Body of pancreas (tissue), 4 donors: ENCODE measurements around the gene CDC26. TPM values are rescaled to one million over a fixed set of nuclear protein-coding genes. Genes with fewer than 3 reads are reported as not detected.
"Not testable (repeated sequence)": the region's sequence is repeated elsewhere in the genome, so short reads cannot be mapped to it uniquely, and the experiment has no call there.

Source experiments
- ATAC-seq: fragments of 150-250 bp; one replicate; pipeline ENCODE4 v1.9.1; 2016
- DNase-seq, 4 donors: peaks; one replicate each; pipeline ENCODE4 v3.0.0-alpha.2; 2019
- H3K27ac ChIP-seq, 4 donors: fragments of 200-600 bp; sonication (generic); 1 replicate in 3 of 4; 2 replicates in 1 of 4; pipeline versions ENCODE4 v1.5.1 to v1.6.1; 2016 to 2019; ENCODE audit warnings: mild to moderate bottlenecking in 1 of 4, mixed read lengths in 1 of 4, moderate library complexity in 1 of 4
- H3K27me3 ChIP-seq, 2 donors: fragments of 200-600 bp; sonication (generic); one replicate each; pipeline ENCODE4 v1.6.0; 2016; ENCODE audit warnings: mild to moderate bottlenecking in 1 of 2
- H3K36me3 ChIP-seq, 2 donors: fragments of 200-600 bp; sonication (generic); replicated peaks in 1 of 2; 2 replicates each; pipeline ENCODE4 v1.5.1; 2016; ENCODE audit warnings: low read depth in 2 of 2; ENCODE audit not compliant: insufficient read depth in 1 of 2
- H3K4me1 ChIP-seq: fragments of 200-600 bp; sonication (generic); one replicate; pipeline ENCODE4 v1.6.0; 2016
- H3K4me3 ChIP-seq, 2 donors: fragments of 200-600 bp; sonication (generic); 1 replicate in 1 of 2; 2 replicates in 1 of 2; pipeline ENCODE4 v1.5.1; 2016 to 2019
- H3K9me3 ChIP-seq, 3 donors: fragments of 200-600 bp; sonication (generic); 1 replicate in 2 of 3; 2 replicates in 1 of 3; pipeline ENCODE4 v1.5.1; 2016
- CTCF ChIP-seq, 7 experiments: fragments of 450-650 bp in 4 of 7; fragments of 200-600 bp in 3 of 7; sonication (generic) in 3 of 7; IDR thresholded peaks; one replicate each; pipeline ENCODE4 v1.5.1; 2016 to 2019; ENCODE audit warnings: antibody characterized with exemption in 7 of 7
- POLR2A ChIP-seq, 3 donors: fragments of 450-650 bp; IDR thresholded peaks; one replicate each; pipeline ENCODE4 v1.6.1; 2016; ENCODE audit warnings: antibody characterized with exemption in 3 of 3, mild to moderate bottlenecking in 2 of 3
- WGBS, 2 donors: methylation state at CpG; one replicate each; pipeline ENCODE4 v1.1.5; 2017; 5-methylcytosine and 5-hydroxymethylcytosine counted together
- intact Hi-C: fragments of 100-400 bp; cut with DNase I; formaldehyde crosslinking; loops from one replicate; pipeline ENCODE4 v1.15.1; 2023
- total RNA-seq, 2 donors: library from RNA; depleted of rRNA; stranded (reverse); fragments of >200 nt; gene quantifications; one replicate each; pipeline ENCODE4 v1.1.0, GENCODE V29; 2016

The CDC26 gene
- total RNA-seq, 2 donors from 2014 or later: 21.3 to 27.0 TPM

- TF ChIP-seq CTCF (IDR thresholded peaks at IDR 0.05) (no peak), POLR2A (IDR thresholded peaks at IDR 0.05) (no peak)
- Histone ChIP-seq H3K4me3 (no peak overlapping the region), H3K27ac (no peak overlapping the region), H3K27me3 (no peaks in the 10 kb centered on the region), H3K36me3 (no peaks in the 10 kb centered on the region), H3K4me1 (peaks cover 11% of the 10 kb centered on the region), H3K9me3 (no peaks in the 10 kb centered on the region)
- intact Hi-C loops: no loop called here
- 20 to 28% methylated on average over 4 of the region's 4 CpGs for WGBS, 2 donors
- DNase-seq: no peak
- no peak for ATAC-seq
These were observed 36.5 kb downstream of the CDC26 start for GRCh38 chr9:113238859-113239232.

- 83 to 92% methylated on average over 10 of the region's 10 CpGs for WGBS, 2 donors
These were observed 37.0 kb downstream of the CDC26 start for GRCh38 chr9:113238202-113238858.

GRCh38 chr9:113237026-113237425, 38.3 kb downstream of the CDC26 start:
- WGBS, 2 donors: 86 to 88% methylated on average over 4 of the region's 4 CpGs
- no peak for DNase-seq
- intact Hi-C loops: no loop called here
- Histone ChIP-seq H3K27ac (no peak overlapping the region), H3K36me3 (no peaks in the 10 kb centered on the region), H3K4me1 (peaks cover 24% of the 10 kb centered on the region), H3K4me3 (no peak overlapping the region), H3K27me3 (no peaks in the 10 kb centered on the region), H3K9me3 (no peaks in the 10 kb centered on the region)
- no peak for ATAC-seq
- TF ChIP-seq POLR2A (IDR thresholded peaks at IDR 0.05): no peak
- TF ChIP-seq CTCF (IDR thresholded peaks at IDR 0.05): no peak

More at GRCh38 chr9:113238202-113238858, 37.0 kb downstream of the CDC26 start:
- Histone ChIP-seq H3K27ac (no peak overlapping the region), H3K4me1 (peaks cover 16% of the 10 kb centered on the region), H3K9me3 (no peaks in the 10 kb centered on the region), H3K4me3 (no peak overlapping the region), H3K36me3 (no peaks in the 10 kb centered on the region), H3K27me3 (no peaks in the 10 kb centered on the region)
- ATAC-seq: no peak
- TF ChIP-seq CTCF (IDR thresholded peaks at IDR 0.05) (no peak), POLR2A (IDR thresholded peaks at IDR 0.05) (no peak)
- DNase-seq: no peak
- intact Hi-C loops: no loop called here

- H3K9me3 ChIP-seq, intact Hi-C loops, H3K27me3 ChIP-seq, DNase-seq, H3K4me3 ChIP-seq, ATAC-seq, H3K36me3 ChIP-seq: not testable (repeated sequence)
- peak overlapping the region in 2 of 4 donors; percentile 15 to 20 for H3K27ac ChIP-seq
- H3K4me1 ChIP-seq: peaks cover 24% of the 10 kb centered on the region
- WGBS, 2 donors: 62 to 63% methylated on average over 10 of the region's 10 CpGs
These were observed 39.6 kb downstream of the CDC26 start for GRCh38 chr9:113235701-113236255.

- 96 to 97% methylated on average over 2 of the region's 2 CpGs for WGBS, 2 donors
- no peak for DNase-seq
- ATAC-seq: no peak
- intact Hi-C loops: no loop called here
- Histone ChIP-seq H3K36me3 (no peaks in the 10 kb centered on the region), H3K27ac (no peak overlapping the region), H3K4me1 (peaks cover 30% of the 10 kb centered on the region), H3K9me3 (no peaks in the 10 kb centered on the region), H3K4me3 (no peak overlapping the region), H3K27me3 (no peaks in the 10 kb centered on the region)
- TF ChIP-seq POLR2A (IDR thresholded peaks at IDR 0.05) (no peak), CTCF (IDR thresholded peaks at IDR 0.05) (no peak)
These were observed 43.7 kb downstream of the CDC26 start for GRCh38 chr9:113231701-113232100.
